MM.1S (cell line): Measurements from ENCODE around the gene SLC45A3.

Source experiments
- DNase-seq: peaks from one replicate; pipeline ENCODE4 v3.0.0-alpha.2; 2015
- H2AFZ ChIP-seq: fragments of 300-600 bp; sonication (generic); 2 replicates; pipeline ENCODE4 v1.6.0; 2016; ENCODE audit warnings: antibody characterized with exemption, low read length
- H3F3A ChIP-seq: fragments of 300-600 bp; sonication (generic); 2 replicates; pipeline ENCODE4 v1.6.1; 2016; ENCODE audit warnings: mild to moderate bottlenecking, antibody characterized with exemption, low read length, moderate library complexity, mixed read lengths; ENCODE audit not compliant: insufficient read depth
- H3K27ac ChIP-seq: fragments of 300-600 bp; sonication (generic); 2 replicates; pipeline ENCODE4 v1.5.1; 2016; ENCODE audit warnings: mild to moderate bottlenecking, low read length
- H3K27me3 ChIP-seq: fragments of 300-600 bp; sonication (generic); replicated peaks from 2 replicates; pipeline ENCODE4 v1.6.0; 2016; ENCODE audit warnings: low read length; ENCODE audit not compliant: insufficient read depth
- H3K36me3 ChIP-seq: fragments of 300-600 bp; sonication (generic); replicated peaks from 2 replicates; pipeline ENCODE4 v1.6.1; 2016; ENCODE audit warnings: mild to moderate bottlenecking, low read length, mixed read lengths; ENCODE audit not compliant: insufficient read depth
- H3K4me1 ChIP-seq: fragments of 300-600 bp; sonication (generic); 2 replicates; pipeline ENCODE4 v1.6.1; 2016; ENCODE audit warnings: low read length, mixed read lengths
- H3K4me2 ChIP-seq: fragments of 300-600 bp; sonication (generic); 2 replicates; pipeline ENCODE4 v1.6.0; 2016; ENCODE audit warnings: low read depth, low read length
- H3K4me3 ChIP-seq: fragments of 300-600 bp; sonication (generic); 2 replicates; pipeline ENCODE4 v1.5.1; 2016; ENCODE audit warnings: low read length, mixed read lengths
- H3K79me2 ChIP-seq: fragments of 300-600 bp; sonication (generic); 2 replicates; pipeline ENCODE4 v1.6.1; 2016; ENCODE audit warnings: mixed run types, low read length, mixed read lengths
- H3K9ac ChIP-seq: fragments of 300-600 bp; sonication (generic); 2 replicates; pipeline ENCODE4 v1.6.1; 2016; ENCODE audit warnings: low read length, mixed read lengths
- H3K9me2 ChIP-seq: fragments of 300-600 bp; sonication (generic); replicated peaks from 2 replicates; pipeline ENCODE4 v1.6.1; 2016; ENCODE audit warnings: mild to moderate bottlenecking, low read length, mixed read lengths; ENCODE audit not compliant: insufficient read depth
- H3K9me3 ChIP-seq: fragments of 300-600 bp; sonication (generic); replicated peaks from 2 replicates; pipeline ENCODE4 v1.6.1; 2016; ENCODE audit warnings: mild to moderate bottlenecking, low read length, mixed read lengths; ENCODE audit not compliant: insufficient read depth
- H4K20me1 ChIP-seq: fragments of 300-600 bp; sonication (generic); 2 replicates; pipeline ENCODE4 v1.6.1; 2016; ENCODE audit warnings: mild to moderate bottlenecking, low read length, moderate library complexity, mixed read lengths; ENCODE audit not compliant: insufficient read depth
- EZH2 ChIP-seq: fragments of 300-600 bp; sonication (generic); optimal IDR thresholded peaks from 2 replicates; pipeline ENCODE3; 2017; ENCODE audit warnings: low read depth, mild to moderate bottlenecking, antibody characterized with exemption, low read length, mixed read lengths
- EZH2phosphoT487 ChIP-seq: fragments of 300-600 bp; sonication (generic); IDR thresholded peaks from 2 replicates; pipeline ENCODE4 v1.6.1; 2018; ENCODE audit warnings: antibody characterized with exemption, low read length
- TF ChIP-seq, protein P1 (sequence below): fragments of 300-600 bp; sonication (generic); IDR thresholded peaks from 2 replicates; pipeline ENCODE4 v1.5.1; 2016; ENCODE audit warnings: antibody characterized with exemption, low read length, mixed read lengths

The SLC45A3 gene

DNA sequence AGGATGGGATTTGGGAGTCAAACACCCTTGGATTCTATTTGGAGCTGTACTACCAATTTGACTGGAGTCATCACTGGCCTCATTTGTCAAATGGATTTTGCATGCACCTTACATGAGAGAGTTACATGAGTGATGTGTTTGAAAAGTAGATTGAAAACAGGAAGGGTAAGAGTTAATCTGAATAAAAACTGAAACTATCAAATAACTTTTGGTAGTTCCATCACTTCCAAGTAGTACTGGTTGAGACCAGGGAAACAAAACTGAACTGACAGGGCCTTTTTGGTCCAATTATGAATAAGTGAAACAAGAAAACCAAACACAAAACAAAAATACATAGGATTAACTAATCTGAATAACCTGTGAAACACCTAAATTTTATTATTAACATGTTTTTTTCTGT lies 39.5 kb upstream of the SLC45A3 start:
- no peak overlapping the region for H3K9ac ChIP-seq
- peaks cover 12% of the 10 kb centered on the region for H3K79me2 ChIP-seq
- no peaks in the 10 kb centered on the region for H3K4me1 ChIP-seq
- H4K20me1 ChIP-seq, result no peaks in the 10 kb centered on the region
- no peak overlapping the region for H3K4me3 ChIP-seq
- H2AFZ ChIP-seq, result no peak overlapping the region
- H3K9me3 ChIP-seq, result no peaks in the 10 kb centered on the region
- DNase-seq, result no peak
- H3F3A ChIP-seq, result peaks cover 3% of the 10 kb centered on the region; the same call in 1 of the 2 replicates
- H3K27me3 ChIP-seq, result no peaks in the 10 kb centered on the region
- no peaks in the 10 kb centered on the region for H3K9me2 ChIP-seq
- no peak overlapping the region for H3K4me2 ChIP-seq
- peaks cover 34% of the 10 kb centered on the region for H3K36me3 ChIP-seq
- TF ChIP-seq EZH2phosphoT487, result no peak
- TF ChIP-seq EZH2, result no peak
- TF ChIP-seq, protein P1, sequence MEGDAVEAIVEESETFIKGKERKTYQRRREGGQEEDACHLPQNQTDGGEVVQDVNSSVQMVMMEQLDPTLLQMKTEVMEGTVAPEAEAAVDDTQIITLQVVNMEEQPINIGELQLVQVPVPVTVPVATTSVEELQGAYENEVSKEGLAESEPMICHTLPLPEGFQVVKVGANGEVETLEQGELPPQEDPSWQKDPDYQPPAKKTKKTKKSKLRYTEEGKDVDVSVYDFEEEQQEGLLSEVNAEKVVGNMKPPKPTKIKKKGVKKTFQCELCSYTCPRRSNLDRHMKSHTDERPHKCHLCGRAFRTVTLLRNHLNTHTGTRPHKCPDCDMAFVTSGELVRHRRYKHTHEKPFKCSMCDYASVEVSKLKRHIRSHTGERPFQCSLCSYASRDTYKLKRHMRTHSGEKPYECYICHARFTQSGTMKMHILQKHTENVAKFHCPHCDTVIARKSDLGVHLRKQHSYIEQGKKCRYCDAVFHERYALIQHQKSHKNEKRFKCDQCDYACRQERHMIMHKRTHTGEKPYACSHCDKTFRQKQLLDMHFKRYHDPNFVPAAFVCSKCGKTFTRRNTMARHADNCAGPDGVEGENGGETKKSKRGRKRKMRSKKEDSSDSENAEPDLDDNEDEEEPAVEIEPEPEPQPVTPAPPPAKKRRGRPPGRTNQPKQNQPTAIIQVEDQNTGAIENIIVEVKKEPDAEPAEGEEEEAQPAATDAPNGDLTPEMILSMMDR, result no peak
- H3K27ac ChIP-seq, result no peak overlapping the region

DNA sequence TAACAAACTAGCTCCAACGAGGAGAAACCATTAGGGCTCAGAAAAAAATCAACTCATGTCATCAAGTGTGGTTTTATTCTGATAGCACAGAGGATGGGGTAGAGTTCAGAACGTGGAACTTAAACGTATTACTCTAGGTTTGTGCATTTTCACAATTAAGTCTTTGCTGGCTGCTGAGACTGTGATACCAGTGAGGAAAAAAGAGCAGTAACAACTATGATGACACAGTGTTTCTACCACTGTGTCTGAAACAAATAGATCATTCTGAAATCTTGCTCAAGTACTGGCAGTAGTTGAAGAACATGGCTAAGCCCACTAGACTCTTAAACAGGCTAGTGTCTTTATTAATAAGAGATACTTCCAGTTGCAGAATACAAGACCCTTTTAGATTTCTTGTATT lies 38.7 kb upstream of the SLC45A3 start:
- no peaks in the 10 kb centered on the region for H3K27me3 ChIP-seq
- H3K4me2 ChIP-seq, result no peak overlapping the region
- TF ChIP-seq, protein P1, result no peak
- TF ChIP-seq EZH2phosphoT487 (no peak), EZH2 (no peak)
- no peak overlapping the region for H3K4me3 ChIP-seq
- H3K9ac ChIP-seq, result no peak overlapping the region
- no peaks in the 10 kb centered on the region for H3K4me1 ChIP-seq
- H3K9me2 ChIP-seq, result no peaks in the 10 kb centered on the region
- DNase-seq, result no peak
- H3F3A ChIP-seq, result peaks cover 8% of the 10 kb centered on the region; the same call in 1 of the 2 replicates
- no peak overlapping the region for H3K27ac ChIP-seq
- H4K20me1 ChIP-seq, result no peaks in the 10 kb centered on the region
- H3K9me3 ChIP-seq, result no peaks in the 10 kb centered on the region
- no peak overlapping the region for H2AFZ ChIP-seq
- H3K79me2 ChIP-seq, result peaks cover 6% of the 10 kb centered on the region; the same call in 1 of the 2 replicates
- peaks cover 34% of the 10 kb centered on the region for H3K36me3 ChIP-seq

DNA sequence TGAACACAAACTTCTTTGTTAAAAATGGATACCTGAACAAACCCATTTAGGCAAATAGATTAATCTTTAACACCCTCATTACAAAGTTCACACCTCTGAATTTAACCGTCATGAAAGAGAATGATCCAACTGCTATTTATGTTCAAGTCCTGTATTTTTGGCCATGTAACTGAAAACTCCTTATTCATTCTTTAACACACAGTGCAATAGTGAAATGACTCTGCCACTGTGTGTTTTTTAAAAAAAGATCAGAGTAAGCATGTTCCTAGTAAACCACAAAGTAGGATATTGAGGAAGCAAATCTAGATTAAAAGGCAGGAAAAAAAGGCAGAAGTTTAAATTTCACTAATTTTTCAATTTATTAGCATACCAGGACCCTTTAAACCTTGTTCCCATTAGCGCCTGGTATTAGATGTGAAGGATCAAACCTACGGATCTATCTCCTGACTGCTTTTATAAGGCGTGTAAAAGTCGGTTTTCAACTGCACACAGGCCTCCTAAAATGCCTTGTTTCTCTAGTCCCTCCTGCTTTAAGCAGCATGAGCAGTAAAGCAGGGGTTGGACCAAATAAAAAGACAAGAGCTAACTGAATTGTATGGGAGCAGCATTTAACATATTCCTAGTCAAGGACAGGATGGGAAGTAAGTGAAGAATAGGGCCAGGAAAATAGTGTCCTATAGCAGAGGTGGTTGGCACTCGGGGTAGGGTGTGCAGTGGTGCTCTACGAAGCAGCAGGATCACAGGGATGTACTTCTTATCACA lies 36.2 kb upstream of the SLC45A3 start:
- Histone ChIP-seq H2AFZ (no peak overlapping the region), H3K4me1 (no peaks in the 10 kb centered on the region), H3K27me3 (no peaks in the 10 kb centered on the region), H3K9me3 (no peaks in the 10 kb centered on the region), H3F3A (peaks cover 18% of the 10 kb centered on the region), H3K4me3 (no peak overlapping the region), H3K9ac (no peak overlapping the region), H3K9me2 (no peaks in the 10 kb centered on the region), H3K36me3 (peaks cover 31% of the 10 kb centered on the region), H3K79me2 (no peaks in the 10 kb centered on the region), H4K20me1 (no peaks in the 10 kb centered on the region), H3K27ac (no peak overlapping the region), H3K4me2 (no peak overlapping the region)
- TF ChIP-seq EZH2 (no peak), EZH2phosphoT487 (no peak)
- TF ChIP-seq, protein P1, result no peak
- DNase-seq, result no peak
